GM20000 (cell line): ENCODE data around the gene IGFL2.
"Not testable (repeated sequence)": the region's sequence is repeated elsewhere in the genome, so short reads cannot be mapped to it uniquely, and the experiment has no call there.

Experiments used
- DNase-seq: peaks from one replicate; pipeline ENCODE4 v3.0.0; 2012; ENCODE audit warnings: low spot score
- TF ChIP-seq, protein P1 (sequence below): IDR thresholded peaks from 2 replicates; pipeline ENCODE4 v1.5.1; 2012; ENCODE audit warnings: mild to moderate bottlenecking, control low read depth; ENCODE audit errors: extremely low read depth, missing control alignments

The IGFL2 gene

GRCh38 chr19:46206682-46207081 lies 58.6 kb downstream of the IGFL2 start:
- TF ChIP-seq, protein P1, sequence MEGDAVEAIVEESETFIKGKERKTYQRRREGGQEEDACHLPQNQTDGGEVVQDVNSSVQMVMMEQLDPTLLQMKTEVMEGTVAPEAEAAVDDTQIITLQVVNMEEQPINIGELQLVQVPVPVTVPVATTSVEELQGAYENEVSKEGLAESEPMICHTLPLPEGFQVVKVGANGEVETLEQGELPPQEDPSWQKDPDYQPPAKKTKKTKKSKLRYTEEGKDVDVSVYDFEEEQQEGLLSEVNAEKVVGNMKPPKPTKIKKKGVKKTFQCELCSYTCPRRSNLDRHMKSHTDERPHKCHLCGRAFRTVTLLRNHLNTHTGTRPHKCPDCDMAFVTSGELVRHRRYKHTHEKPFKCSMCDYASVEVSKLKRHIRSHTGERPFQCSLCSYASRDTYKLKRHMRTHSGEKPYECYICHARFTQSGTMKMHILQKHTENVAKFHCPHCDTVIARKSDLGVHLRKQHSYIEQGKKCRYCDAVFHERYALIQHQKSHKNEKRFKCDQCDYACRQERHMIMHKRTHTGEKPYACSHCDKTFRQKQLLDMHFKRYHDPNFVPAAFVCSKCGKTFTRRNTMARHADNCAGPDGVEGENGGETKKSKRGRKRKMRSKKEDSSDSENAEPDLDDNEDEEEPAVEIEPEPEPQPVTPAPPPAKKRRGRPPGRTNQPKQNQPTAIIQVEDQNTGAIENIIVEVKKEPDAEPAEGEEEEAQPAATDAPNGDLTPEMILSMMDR: no peak
- no peak for DNase-seq

- not testable (repeated sequence) for DNase-seq
Observed at GRCh38 chr19:46207858-46208257, 59.8 kb downstream of the IGFL2 start.

- TF ChIP-seq, protein P1: no peak
- no peak for DNase-seq
Observed at GRCh38 chr19:46209051-46209450, 61.0 kb downstream of the IGFL2 start.

GRCh38 chr19:46209472-46209871 lies 61.4 kb downstream of the IGFL2 start:
- TF ChIP-seq, protein P1: no peak

GRCh38 chr19:46210669-46211068 lies 62.6 kb downstream of the IGFL2 start:
- TF ChIP-seq, protein P1: no peak
- DNase-seq: no peak

More at GRCh38 chr19:46209472-46209871, 61.4 kb downstream of the IGFL2 start:
- no peak for DNase-seq
